Naive B cell (primary cell): ENCODE data around the gene ITPR3. TPM values are rescaled to one million over a fixed set of nuclear protein-coding genes. Genes with fewer than 3 reads are reported as not detected.

Experiments used
- polyA plus RNA-seq, 6 donors: library from polyadenylated mRNA; unstranded; fragments of 300-500 nt; fragmentation: Illumina TruSeq; gene quantifications; one replicate each; pipeline ENCODE4 v1.2.3, GENCODE V29; 2021; ENCODE audit warnings: low read depth in 6 of 6

ITPR3 gene
- polyA plus RNA-seq, 6 donors from 2014 or later: 0.22 to 6.4 (median 1.7) TPM

Other genes starting within 250 kb of the ITPR3 start
- gene KIFC1, start 229.5 kb upstream of the ITPR3 start, polyA plus RNA-seq: under 1 TPM in 3 of 6 donors, not detected in 3; 0.36 to 0.45 (median 0.36) TPM
- 10 to 100 TPM; 48.9 to 82.3 (median 55.5) TPM for gene PHF1, start 210.3 kb upstream of the ITPR3 start, polyA plus RNA-seq
- gene CUTA, start 203.2 kb upstream of the ITPR3 start, polyA plus RNA-seq: 100 to 1,000 TPM; 237 to 281 (median 263) TPM
- gene SYNGAP1, start 201.3 kb upstream of the ITPR3 start, polyA plus RNA-seq: 1 to 10 TPM in 1 of 6 donors, under 1 TPM in 4, not detected in 1; 0.25 to 1.9 (median 0.48) TPM
- 1 to 10 TPM; 4.8 to 9.7 (median 7.0) TPM for gene ZBTB9, start 166.7 kb upstream of the ITPR3 start, polyA plus RNA-seq
- gene BAK1, start 41.0 kb upstream of the ITPR3 start, polyA plus RNA-seq: 10 to 100 TPM; 11.7 to 22.6 (median 13.6) TPM
- 10 to 100 TPM; 29.4 to 53.0 (median 44.4) TPM for gene UQCC2, start 90.4 kb downstream of the ITPR3 start, polyA plus RNA-seq
- gene IP6K3, start 125.6 kb downstream of the ITPR3 start, polyA plus RNA-seq: not detected
- 10 to 100 TPM; 15.4 to 51.3 (median 27.9) TPM for gene LEMD2, start 167.8 kb downstream of the ITPR3 start, polyA plus RNA-seq
- gene MLN, start 182.7 kb downstream of the ITPR3 start, polyA plus RNA-seq: not detected